Astrocyte (in vitro differentiated cells and primary cell): ENCODE data around the gene MAEA.

Source experiments
- CTCF ChIP-seq: IDR thresholded peaks from 2 replicates; pipeline ENCODE4 v1.5.1; 2011; ENCODE audit warnings: low read depth, mild to moderate bottlenecking, inconsistent platforms, low read length, moderate library complexity; ENCODE audit not compliant: insufficient read depth
- EZH2 ChIP-seq: IDR thresholded peaks from 2 replicates; pipeline ENCODE4 v1.6.1; 2012; ENCODE audit warnings: mild to moderate bottlenecking, low read length, inconsistent platforms; ENCODE audit not compliant: insufficient read depth

DNA sequence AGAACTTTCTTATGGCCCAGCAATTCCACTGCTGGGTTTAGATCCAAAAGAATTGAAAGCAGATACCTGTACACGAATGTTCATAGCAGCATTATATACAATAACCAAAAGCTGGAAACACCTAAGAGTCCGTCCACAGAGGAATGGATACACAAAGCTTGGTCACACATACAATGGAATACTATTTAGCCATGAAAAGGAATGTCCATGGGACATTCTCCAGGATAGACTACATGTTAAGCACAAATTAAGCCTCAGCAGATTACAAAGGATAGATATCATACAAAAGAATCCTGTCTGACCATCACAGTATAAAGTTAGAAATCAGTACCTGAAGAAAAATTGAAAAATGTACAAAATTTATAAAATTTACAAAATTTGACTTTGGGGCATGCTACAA, 12.7 kb upstream of the MAEA start:
- TF ChIP-seq CTCF (no peak), EZH2 (no peak)
